Neural cell (in vitro differentiated cells): ENCODE measurements around the gene GPS1. TPM values are rescaled to one million over a fixed set of nuclear protein-coding genes. Genes with fewer than 3 reads are reported as not detected.
A peak's percentile ranks its signal among the peaks of the same experiment; 100 is the strongest.

Experiments
- H2AFZ ChIP-seq: fragments of 200-600, 300-800 bp; sonication (generic), shearing (Covaris generic); 2 replicates; pipeline ENCODE4 v1.6.0; 2014; ENCODE audit warnings: low read depth, mild to moderate bottlenecking, antibody characterized with exemption, low read length, moderate library complexity
- H3F3A ChIP-seq: fragments of 200-600 bp; shearing (Covaris generic); 2 replicates; pipeline ENCODE4 v1.6.1; 2016; ENCODE audit warnings: mild to moderate bottlenecking, moderate library complexity, mixed read lengths, antibody characterized with exemption, low read length; ENCODE audit not compliant: insufficient read depth, poor library complexity, severe bottlenecking
- H3K27ac ChIP-seq: fragments of 200-600, 300-800 bp; sonication (generic), shearing (Covaris generic); 2 replicates; pipeline ENCODE4 v1.5.1; 2014; ENCODE audit warnings: mild to moderate bottlenecking, low read length, moderate library complexity
- H3K27me3 ChIP-seq: fragments of 300-800, 200-600 bp; sonication (generic), shearing (Covaris generic); 2 replicates; pipeline ENCODE4 v1.6.0; 2014; ENCODE audit warnings: mild to moderate bottlenecking, low read depth, low read length, moderate library complexity; ENCODE audit not compliant: insufficient read depth
- H3K36me3 ChIP-seq: fragments of 300-800, 200-600 bp; sonication (generic), shearing (Covaris generic); 2 replicates; pipeline ENCODE4 v1.5.1; 2014; ENCODE audit warnings: mild to moderate bottlenecking, antibody characterized with exemption, low read length, moderate library complexity; ENCODE audit not compliant: insufficient read depth
- H3K4me2 ChIP-seq: fragments of 300-800, 200-600 bp; sonication (generic), shearing (Covaris generic); 2 replicates; pipeline ENCODE4 v1.6.0; 2014; ENCODE audit warnings: mild to moderate bottlenecking, low read length
- H3K4me3 ChIP-seq: fragments of 300-800, 200-600 bp; sonication (generic), shearing (Covaris generic); 2 replicates; pipeline ENCODE4 v1.5.1; 2014; ENCODE audit warnings: mild to moderate bottlenecking, low read length, moderate library complexity
- H3K79me2 ChIP-seq: fragments of 200-600 bp; shearing (Covaris generic); replicated peaks from 2 replicates; pipeline ENCODE4 v1.6.0; 2014; ENCODE audit warnings: mild to moderate bottlenecking, low read length, moderate library complexity; ENCODE audit not compliant: insufficient read depth
- H3K9ac ChIP-seq: fragments of 300-800, 200-600 bp; sonication (generic), shearing (Covaris generic); 2 replicates; pipeline ENCODE4 v1.6.1; 2016; ENCODE audit warnings: mild to moderate bottlenecking, low read length, mixed read lengths
- H3K9me2 ChIP-seq: fragments of 200-600 bp; shearing (Covaris generic); 2 replicates; pipeline ENCODE4 v1.6.1; 2016; ENCODE audit warnings: mild to moderate bottlenecking, low read length, mixed read lengths; ENCODE audit not compliant: insufficient read depth
- H3K9me3 ChIP-seq: fragments of 200-600, 300-800 bp; sonication (generic), shearing (Covaris generic); 2 replicates; pipeline ENCODE4 v1.6.1; 2016; ENCODE audit warnings: mild to moderate bottlenecking, mixed run types, low read length, moderate library complexity, mixed read lengths
- H4K20me1 ChIP-seq: fragments of 200-600 bp; shearing (Covaris generic); 2 replicates; pipeline ENCODE4 v1.6.1; 2016; ENCODE audit warnings: mild to moderate bottlenecking, mixed run types; ENCODE audit not compliant: insufficient read depth
- CTCF ChIP-seq: fragments of 450-650 bp; IDR thresholded peaks from 2 replicates; pipeline ENCODE4 v1.5.1; 2014; ENCODE audit warnings: antibody characterized with exemption, mild to moderate bottlenecking, moderate library complexity; ENCODE audit not compliant: poor library complexity, severe bottlenecking
- EP300 ChIP-seq: fragments of 450-650 bp; conservative IDR thresholded peaks from 2 replicates; pipeline ENCODE4 v1.6.1; 2014; ENCODE audit warnings: antibody characterized with exemption, mild to moderate bottlenecking, moderate library complexity; ENCODE audit not compliant: poor library complexity, severe bottlenecking
- EZH2 ChIP-seq: fragments of 200-600, 300-800 bp; shearing (Covaris generic), sonication (generic); IDR thresholded peaks from 2 replicates; pipeline ENCODE4 v1.6.1; 2014; ENCODE audit warnings: antibody characterized with exemption, low read length, borderline replicate concordance, mild to moderate bottlenecking; ENCODE audit not compliant: insufficient read depth, poor library complexity, severe bottlenecking
- MXI1 ChIP-seq: fragments of 450-650 bp; conservative IDR thresholded peaks from 2 replicates; pipeline ENCODE4 v1.6.1; 2014; ENCODE audit warnings: antibody characterized with exemption, mild to moderate bottlenecking; ENCODE audit not compliant: poor library complexity, severe bottlenecking
- POLR2AphosphoS5 ChIP-seq: IDR thresholded peaks from 2 replicates; pipeline ENCODE4 v1.6.1; 2012
- RAD21 ChIP-seq: fragments of 450-650 bp; conservative IDR thresholded peaks from 2 replicates; pipeline ENCODE4 v1.6.1; 2014; ENCODE audit warnings: antibody characterized with exemption, mild to moderate bottlenecking, moderate library complexity
- SMC3 ChIP-seq: fragments of 450-650 bp; conservative IDR thresholded peaks from 2 replicates; pipeline ENCODE4 v1.6.1; 2014; ENCODE audit warnings: antibody characterized with exemption, mild to moderate bottlenecking, moderate library complexity; ENCODE audit not compliant: poor library complexity
- TAF1 ChIP-seq: IDR thresholded peaks from 2 replicates; pipeline ENCODE4 v1.6.1; 2012; ENCODE audit warnings: low read depth
- polyA plus RNA-seq: library from polyadenylated mRNA; depleted of rRNA; stranded (reverse); fragments of >200 nt; gene quantifications from 2 replicates; pipeline ENCODE4 v1.2.3, GENCODE V29; 2014
- TF ChIP-seq, protein P1 (sequence below): IDR thresholded peaks from 2 replicates; pipeline ENCODE4 v1.6.1; 2012; ENCODE audit warnings: borderline replicate concordance

GPS1 gene
- polyA plus RNA-seq, 1 donor from 2014 or later: 170 TPM

GRCh38 chr17:82065193-82065637, 13.5 kb downstream of the GPS1 start:
- no peak overlapping the region for H3K27ac ChIP-seq

DNA sequence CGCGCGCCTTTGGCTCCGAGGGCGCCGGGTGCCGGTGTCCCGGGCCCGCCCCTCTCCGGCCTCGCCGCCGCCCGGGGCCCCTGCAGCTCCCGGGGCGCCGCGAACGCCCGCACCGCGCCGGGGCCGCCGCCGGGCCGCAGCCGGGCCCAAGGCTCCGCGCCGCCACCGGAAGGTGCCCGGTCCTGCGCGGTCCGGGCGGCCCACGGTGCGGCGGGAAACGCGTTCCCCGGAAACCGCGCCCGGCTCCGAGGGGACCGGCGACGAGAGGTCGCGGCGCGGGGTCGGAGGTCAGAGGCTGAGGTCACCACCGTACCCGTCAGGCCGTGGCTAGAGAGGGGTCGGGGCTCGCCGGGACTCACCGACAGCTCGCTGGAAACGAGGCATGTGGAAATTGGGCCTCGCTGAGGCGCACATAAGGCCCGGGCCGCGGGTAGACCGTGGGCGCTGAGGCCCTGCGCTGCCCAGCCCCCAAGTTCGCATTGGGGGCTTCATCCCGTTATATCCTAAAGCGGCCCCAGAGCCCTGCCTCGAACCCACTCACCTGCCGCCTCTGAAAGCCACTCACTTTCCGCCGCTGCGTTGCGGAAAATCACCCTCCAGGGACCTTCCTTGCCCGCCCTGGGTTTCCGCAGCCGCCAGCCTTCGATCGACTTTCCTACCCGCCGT, 14.1 kb downstream of the GPS1 start, which contains the start of gene DUS1L:
Gene DUS1L, minus strand, starts transcription at position 167 of the 666 bp plus-strand sequence. CDS start 745 bp downstream, outside the sequence.
- Histone ChIP-seq H3K27ac (peak within 1 kb of the TSS; percentile 56), H3K79me2 (no peaks in the 10 kb centered on the region), H3K4me2 (peak within 1 kb of the TSS; percentile 61), H3K9me2 (no peaks in the 10 kb centered on the region), H3F3A (no peaks in the 10 kb centered on the region), H3K27me3 (no peaks in the 10 kb centered on the region), H3K4me3 (peak within 1 kb of the TSS; percentile 94), H2AFZ (peak within 1 kb of the TSS; percentile 97), H3K36me3 (no peaks in the 10 kb centered on the region), H3K9me3 (no peaks in the 10 kb centered on the region), H4K20me1 (no peaks in the 10 kb centered on the region), H3K9ac (peak within 1 kb of the TSS; percentile 72)
- TF ChIP-seq TAF1 (no peak), RAD21 (no peak), EZH2 (no peak), SMC3 (no peak), EP300 (peak; percentile 19), MXI1 (peak; percentile 45), POLR2AphosphoS5 (peak; percentile 52), CTCF (no peak)
- TF ChIP-seq, protein P1, sequence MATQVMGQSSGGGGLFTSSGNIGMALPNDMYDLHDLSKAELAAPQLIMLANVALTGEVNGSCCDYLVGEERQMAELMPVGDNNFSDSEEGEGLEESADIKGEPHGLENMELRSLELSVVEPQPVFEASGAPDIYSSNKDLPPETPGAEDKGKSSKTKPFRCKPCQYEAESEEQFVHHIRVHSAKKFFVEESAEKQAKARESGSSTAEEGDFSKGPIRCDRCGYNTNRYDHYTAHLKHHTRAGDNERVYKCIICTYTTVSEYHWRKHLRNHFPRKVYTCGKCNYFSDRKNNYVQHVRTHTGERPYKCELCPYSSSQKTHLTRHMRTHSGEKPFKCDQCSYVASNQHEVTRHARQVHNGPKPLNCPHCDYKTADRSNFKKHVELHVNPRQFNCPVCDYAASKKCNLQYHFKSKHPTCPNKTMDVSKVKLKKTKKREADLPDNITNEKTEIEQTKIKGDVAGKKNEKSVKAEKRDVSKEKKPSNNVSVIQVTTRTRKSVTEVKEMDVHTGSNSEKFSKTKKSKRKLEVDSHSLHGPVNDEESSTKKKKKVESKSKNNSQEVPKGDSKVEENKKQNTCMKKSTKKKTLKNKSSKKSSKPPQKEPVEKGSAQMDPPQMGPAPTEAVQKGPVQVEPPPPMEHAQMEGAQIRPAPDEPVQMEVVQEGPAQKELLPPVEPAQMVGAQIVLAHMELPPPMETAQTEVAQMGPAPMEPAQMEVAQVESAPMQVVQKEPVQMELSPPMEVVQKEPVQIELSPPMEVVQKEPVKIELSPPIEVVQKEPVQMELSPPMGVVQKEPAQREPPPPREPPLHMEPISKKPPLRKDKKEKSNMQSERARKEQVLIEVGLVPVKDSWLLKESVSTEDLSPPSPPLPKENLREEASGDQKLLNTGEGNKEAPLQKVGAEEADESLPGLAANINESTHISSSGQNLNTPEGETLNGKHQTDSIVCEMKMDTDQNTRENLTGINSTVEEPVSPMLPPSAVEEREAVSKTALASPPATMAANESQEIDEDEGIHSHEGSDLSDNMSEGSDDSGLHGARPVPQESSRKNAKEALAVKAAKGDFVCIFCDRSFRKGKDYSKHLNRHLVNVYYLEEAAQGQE: peak; percentile 45

More at GRCh38 chr17:82065193-82065637, 13.5 kb downstream of the GPS1 start:
- no peaks in the 10 kb centered on the region for H3F3A ChIP-seq
- no peaks in the 10 kb centered on the region for H3K9me3 ChIP-seq
- H3K27me3 ChIP-seq: no peaks in the 10 kb centered on the region
- no peaks in the 10 kb centered on the region for H3K36me3 ChIP-seq
- peak overlapping the region; percentile 94 for H3K4me3 ChIP-seq
- TF ChIP-seq TAF1 (no peak), RAD21 (no peak), MXI1 (peak; percentile 72)
- peak overlapping the region; percentile 61 for H3K4me2 ChIP-seq
- H2AFZ ChIP-seq: no peak overlapping the region
- H4K20me1 ChIP-seq: no peaks in the 10 kb centered on the region
- H3K9me2 ChIP-seq: no peaks in the 10 kb centered on the region
- H3K79me2 ChIP-seq: no peaks in the 10 kb centered on the region
- peak overlapping the region; percentile 72 for H3K9ac ChIP-seq
